Medulla oblongata (tissue), 1 donor: ENCODE measurements around the gene SLC38A9.

Experiments
- DNase-seq: peaks from one replicate; pipeline ENCODE4 v3.0.0-alpha.2; 2015; ENCODE audit errors: extremely low spot score

SLC38A9 gene

DNA sequence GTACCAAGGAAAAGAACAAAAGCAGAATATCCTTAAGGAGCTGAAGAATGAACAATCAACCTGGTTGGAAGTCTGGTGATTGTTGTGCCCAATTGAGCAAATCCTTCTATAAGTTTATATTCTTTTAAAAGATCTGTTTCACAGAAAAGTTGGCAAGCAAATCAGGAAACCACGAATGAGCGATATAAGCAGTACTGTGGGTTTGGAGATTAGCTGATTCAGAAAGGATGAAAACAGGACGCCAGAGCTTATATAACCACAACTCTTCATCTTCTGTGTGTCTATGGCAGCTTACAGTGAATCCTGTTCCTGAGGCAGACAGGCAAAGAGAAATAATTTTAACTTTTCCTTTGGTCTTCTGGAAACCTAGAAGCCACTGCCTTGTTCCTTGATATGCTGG, 61.7 kb downstream of the SLC38A9 start:
- no peak for DNase-seq

DNA sequence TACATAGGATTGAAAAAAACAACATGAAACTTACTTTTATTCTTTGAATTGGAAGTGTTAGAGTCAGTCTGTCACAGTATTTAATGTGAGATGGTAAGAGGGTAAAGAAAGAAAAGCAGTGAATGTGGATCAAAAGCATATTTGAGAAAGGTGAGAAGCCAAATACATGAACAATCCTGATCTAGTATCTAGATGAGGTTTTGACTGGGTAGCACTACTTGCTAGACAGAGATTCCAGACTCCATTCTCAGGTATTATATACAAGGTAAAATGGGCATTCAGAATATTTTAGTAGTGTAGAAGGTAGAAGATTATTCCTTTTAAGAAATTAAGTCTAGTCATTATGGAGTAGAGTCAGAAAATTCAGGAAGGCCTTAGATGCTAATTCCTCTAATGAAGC, 62.2 kb downstream of the SLC38A9 start:
- DNase-seq = no peak

DNA sequence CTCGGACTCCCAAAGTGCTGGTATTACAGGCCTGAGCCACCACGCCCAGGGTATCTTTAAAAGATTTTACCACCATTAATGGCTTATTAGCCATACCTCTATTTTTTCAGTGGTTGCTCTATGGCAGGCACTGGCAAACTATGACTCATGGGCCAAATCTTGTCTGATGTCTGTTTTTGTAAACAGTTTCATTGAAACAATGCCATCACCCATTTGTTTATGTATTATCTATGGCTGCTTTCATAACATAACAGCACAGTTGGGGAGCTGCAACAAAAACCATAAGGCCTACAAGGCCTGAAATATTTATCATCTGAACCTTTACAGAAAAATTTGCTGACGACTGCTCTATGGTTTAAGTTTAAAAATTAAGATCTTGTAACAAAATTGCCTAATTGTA, 66.8 kb downstream of the SLC38A9 start:
- DNase-seq = no peak

DNA sequence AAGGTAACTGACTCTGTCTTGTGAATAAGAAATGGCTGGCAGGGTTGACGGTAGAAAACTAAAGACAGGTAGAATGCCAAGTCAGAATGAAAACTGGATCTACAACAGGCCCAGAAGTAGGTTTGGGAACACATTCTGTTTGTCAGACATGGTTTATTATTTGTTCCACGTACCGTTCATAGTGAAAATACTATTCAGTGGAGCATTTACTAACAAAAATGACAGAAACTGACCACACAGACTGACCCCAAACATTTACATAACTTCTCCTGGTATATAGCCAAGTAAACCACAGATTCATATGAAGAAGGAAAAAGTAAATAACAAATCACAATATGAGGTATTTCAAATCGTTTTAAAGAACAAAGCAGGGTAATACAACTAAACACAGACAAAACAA, 73.7 kb downstream of the SLC38A9 start:
- DNase-seq = no peak

DNA sequence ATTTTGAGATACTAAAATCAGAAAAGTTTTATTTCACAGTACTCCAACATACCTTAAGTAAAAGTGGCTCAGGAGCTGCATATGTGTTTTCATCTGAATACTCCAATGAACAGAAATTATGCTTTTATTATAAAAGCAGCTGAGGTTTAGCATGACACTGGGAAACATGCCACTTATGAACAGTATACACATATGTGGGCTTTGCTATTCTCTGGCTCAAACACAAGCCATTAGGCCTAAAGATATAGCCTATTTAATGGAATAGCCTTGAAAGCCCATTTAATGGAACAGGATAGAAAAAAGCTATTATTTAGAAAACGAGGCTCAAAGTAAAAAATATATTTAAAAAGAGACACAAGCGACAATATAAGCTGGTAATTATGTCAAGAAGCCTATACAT, 74.1 kb downstream of the SLC38A9 start:
- DNase-seq = no peak

DNA sequence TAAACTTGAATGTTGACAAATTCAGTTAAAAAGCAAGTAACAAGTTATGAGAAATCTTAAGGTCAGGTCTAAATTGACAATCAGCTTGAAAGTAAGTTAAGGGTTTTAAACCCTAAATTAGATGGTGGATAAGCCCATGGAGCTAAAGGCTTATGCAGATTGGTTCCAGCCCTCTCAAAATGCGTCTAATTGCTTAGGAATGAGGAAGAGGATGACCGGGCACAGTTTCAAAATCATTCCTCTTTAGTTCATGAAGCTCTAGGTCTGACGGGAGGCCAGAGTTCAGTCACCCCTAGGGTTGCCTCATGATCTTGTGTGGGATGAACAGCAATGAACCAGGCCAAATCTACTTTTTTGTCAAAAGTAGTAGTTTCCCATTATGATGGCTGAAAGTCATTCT, 75.4 kb downstream of the SLC38A9 start:
- peak; percentile 55 for DNase-seq

DNA sequence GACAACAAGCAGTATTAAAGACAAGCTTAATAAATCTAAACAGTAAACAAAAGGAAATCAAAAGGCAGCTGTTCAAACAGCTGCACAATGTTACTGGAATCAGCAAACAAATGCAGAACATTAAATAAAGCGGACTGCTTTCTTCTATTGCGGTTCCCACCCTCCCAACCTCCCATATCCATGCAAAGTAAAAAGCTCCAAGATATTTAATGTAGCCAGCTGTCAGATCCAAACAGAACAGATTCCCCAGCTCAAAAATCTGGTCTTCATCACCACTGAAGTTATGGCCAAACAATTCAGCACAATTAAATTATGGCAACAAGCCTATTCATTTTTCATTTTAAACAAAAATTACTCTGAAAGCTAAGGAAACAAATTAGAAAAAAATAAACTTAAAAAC, 75.9 kb downstream of the SLC38A9 start:
- DNase-seq = no peak

DNA sequence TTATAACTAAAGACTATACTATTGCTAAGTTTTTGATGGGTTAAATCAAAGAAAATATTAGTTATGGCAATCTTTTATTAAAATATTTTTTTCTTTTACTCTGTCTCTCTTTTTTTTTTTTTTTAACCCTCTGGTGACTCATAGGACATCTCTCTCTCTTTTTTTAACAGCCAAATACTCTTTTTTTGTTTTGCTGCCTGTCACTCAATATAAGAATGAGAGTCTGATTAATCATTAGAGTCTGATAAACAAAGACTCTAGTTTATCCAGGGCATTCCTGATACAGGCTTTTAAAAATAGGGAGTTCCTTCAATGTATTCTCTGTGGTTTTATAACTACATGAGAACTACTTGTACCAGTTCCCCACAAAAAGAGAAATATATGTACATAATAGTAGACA, 77.3 kb downstream of the SLC38A9 start:
- DNase-seq = no peak

DNA sequence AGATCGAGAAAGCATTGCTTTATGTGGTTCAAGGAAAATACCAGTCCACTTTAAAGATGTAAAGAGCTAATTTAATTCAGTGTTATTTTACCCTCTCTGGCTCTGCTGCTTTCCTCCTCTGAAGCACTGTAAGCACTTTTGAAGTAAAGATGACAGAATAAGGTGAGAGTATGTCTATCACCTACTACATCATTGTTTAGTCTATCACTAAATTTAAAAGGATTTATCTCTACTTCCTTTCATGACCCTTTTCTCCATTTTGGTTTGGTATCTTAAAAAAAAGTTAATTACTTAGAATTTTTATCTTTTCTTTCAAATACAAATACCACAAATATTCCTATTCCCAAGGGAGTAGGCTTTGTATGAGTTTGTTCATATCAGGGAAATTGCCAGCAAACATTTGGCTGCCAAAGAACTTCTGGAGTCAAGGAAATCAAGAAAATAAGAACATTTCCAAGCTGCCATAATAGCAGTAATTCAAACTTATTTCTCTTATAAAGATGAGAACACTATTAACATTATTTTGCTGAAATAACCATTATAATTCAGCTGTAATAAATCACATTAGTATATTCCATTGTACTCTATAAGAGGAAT, 77.8 kb downstream of the SLC38A9 start:
- DNase-seq = no peak

DNA sequence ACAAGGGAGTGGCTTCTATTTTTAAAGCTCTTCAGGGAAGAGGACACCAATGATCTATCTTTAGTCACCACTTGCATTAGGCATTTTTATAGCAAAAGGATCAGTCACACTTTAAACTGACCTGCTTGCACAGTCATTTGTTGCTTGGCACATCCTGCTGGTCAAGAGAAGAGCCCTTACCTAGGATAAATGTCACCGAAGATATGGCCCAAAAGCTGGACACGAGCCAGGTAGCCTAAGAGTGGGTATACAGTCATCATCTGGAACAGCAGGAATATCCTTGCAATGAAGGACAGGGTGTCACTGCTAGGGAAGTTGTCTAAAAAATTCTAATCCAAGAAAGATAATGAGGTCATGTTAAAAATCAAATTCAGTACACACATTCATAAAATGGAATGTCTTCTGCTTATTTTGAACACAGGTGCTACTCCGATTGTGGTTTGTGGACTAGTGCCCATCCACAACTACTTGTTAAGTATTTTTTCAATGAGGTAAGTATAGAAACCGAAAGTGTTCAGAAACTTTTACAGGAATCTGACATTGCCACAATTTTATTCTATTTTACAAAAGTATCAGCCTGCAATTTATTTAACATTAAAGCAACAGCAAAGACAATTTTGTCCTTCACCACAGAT, 78.4 kb downstream of the SLC38A9 start:
- no peak for DNase-seq

DNA sequence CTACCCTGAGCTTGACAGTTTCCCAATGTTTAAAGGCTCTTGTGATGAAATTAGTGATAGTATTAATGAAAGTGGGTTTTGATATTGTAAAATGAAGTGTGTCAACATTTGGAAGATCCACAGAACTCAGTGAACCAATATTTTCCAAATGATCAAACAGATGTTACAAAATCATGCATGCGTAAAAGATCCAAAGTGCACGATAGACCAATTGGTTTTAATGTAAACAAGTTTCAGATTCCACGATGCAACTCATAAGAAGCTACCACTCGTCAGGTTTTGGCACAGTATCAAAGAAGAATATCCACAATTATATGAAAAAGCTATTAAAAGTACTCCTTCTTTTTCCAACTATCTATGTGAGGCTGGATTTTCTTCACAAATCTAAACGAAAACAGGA, 82.3 kb downstream of the SLC38A9 start:
- no peak for DNase-seq

DNA sequence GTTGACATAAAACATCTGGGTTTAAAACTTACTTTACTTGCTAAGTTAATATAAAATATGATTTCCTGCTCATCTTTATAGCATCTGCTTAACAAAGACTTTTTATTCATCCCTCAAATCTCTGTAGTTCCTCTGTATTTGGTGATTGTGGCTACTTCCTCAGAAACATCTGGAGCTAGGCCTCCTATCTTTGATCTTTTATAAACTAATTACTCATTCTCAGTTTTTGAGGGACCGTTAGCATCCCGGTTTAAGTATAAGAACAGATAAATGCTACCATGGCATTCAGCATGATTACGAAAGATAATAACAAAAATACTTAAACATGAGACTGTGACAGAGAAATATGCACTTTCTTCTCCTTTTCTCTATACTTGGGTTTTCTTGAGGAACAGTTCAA, 85.3 kb downstream of the SLC38A9 start:
- no peak for DNase-seq

DNA sequence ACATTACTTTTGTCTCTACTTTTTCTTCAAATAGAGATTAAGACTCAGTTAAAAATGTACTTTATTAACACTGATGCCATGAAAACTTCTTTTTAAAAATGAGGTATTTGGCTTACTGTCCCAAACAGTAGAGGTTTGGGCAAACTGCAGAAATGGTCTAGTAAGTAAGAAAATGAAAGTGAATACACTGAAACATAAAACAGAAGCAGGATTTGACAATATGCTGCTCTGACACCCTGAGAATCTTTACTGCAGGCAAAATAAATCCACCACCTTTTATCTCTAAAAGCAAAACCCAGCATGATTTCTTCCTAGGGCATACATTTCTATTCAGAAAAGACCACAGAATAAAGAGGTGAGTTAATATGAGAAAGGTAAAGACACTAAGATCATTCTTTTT, 86.2 kb downstream of the SLC38A9 start:
- DNase-seq = no peak

DNA sequence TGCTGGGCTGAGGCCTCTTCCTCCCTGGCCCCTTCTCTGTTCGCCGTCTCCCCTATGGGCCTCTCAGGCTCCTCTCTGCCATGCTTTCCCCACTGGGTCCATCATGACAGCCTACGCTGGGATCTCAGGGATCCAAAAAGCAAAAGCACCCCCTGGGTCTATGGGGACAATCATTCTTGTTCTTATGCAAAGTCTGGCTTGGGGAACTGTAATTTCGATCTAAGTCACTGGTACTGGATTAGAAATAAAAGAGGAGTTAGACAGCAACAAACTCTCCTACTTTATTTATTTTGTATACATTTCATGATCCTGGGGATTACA, 86.6 kb downstream of the SLC38A9 start:
- no peak for DNase-seq

DNA sequence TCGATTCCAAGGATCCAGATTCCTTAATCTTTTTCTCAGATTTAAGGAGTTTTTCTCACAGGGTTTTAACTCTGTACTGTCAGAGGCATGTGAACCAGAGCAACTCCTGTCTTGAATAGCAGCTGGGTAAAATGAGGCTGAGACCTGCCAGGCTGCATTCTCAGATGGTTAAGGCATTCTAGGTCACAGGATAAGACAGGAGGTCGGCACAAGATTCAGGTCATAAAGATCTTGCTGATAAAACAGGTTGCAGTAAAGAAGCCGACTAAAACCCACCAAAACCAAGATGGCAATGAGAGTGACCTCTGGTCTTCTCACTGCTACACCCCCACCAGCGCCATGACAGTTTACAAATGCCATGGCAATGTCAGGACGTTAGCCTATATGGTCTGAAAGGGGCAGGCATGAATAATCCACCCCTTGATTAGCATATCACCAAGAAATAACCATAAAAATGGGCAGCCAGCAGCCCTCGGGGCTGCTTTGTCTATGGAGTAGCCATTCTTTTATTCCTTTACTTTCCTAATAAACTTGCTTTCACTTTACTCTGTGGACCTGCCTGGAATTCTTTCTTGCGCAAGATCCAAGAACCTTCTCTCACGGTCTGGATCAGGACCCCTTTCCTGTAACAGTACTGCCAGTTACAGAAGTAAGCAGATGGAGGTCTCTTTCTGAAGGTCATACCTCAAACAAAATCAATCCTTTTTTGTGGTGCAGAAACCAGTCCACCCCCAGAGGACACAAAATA, 87.1 kb downstream of the SLC38A9 start:
- DNase-seq = no peak

DNA sequence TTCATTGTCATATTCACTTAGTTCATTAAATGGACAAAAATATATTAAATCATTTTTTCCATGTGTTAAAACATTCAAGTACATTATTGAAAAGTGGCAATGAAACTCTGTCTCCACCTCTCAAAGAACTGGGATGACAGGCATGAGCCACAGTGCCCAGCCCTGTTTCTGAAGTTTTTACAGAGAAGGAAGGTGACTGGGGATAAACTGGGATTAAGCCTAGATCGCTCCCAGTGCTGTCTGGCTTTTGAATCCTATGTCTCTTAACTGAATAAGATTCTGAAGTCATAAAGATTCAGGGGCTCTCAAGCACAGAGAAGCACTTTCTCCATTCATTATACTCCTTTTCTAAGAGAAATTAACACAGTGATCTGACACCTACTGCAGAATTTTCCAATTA, 88.3 kb downstream of the SLC38A9 start:
- no peak for DNase-seq

DNA sequence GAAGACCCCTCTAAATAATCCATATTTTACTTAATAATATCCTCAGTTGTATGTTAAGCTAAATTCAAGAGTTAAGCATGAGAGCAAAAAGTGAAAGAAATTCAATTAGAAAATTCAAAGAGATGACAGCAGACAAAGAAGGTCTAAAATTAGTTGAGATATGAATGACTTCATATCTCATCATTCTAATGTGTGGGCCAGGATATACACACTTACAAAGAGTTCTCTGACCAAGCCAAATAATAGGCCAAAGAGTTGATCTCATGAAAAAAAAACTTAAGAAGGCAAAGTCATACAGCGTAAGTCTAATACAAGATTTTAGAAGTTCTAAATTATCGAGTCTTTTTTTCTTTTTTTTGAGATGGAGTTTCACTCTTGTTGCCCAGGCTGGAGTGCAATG, 89.7 kb downstream of the SLC38A9 start:
- no peak for DNase-seq

DNA sequence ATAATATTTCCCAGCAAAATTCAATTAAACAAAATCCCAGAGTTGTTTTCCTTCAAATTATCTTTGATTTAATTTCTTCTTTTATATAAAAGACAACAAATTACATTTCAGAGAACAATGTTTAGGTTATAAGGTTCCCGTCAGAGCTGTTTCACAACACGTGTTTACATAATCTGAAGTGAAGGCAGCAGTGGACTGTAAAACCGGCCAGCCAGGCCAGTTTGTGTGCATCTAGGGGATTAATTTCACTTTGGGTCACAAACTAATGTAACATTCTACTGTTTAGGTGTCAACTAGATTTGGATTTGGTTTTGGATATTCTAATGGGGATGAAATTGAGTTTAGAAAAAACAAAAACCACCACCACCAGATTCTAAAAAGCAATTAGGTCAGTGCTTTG, 90.9 kb downstream of the SLC38A9 start:
- DNase-seq = no peak

DNA sequence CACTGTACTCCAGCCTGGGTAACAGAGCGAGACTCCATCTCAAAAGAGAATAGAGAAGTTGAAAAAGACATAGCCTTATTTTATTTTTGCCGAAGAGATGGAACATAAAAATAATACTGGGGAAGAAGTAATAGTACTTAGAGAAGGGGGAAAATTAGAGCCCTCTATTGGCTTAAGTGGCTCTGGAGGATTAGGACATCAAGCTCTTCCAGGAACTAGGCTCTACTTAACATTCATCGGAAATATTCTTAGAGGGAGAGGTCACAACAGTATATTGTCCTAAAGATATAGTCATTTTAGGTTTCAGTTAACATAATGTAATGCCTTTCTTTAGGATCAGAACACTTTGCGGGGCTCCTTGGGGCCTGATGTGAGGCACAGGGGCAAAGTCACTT, 91.4 kb downstream of the SLC38A9 start:
- no peak for DNase-seq

DNA sequence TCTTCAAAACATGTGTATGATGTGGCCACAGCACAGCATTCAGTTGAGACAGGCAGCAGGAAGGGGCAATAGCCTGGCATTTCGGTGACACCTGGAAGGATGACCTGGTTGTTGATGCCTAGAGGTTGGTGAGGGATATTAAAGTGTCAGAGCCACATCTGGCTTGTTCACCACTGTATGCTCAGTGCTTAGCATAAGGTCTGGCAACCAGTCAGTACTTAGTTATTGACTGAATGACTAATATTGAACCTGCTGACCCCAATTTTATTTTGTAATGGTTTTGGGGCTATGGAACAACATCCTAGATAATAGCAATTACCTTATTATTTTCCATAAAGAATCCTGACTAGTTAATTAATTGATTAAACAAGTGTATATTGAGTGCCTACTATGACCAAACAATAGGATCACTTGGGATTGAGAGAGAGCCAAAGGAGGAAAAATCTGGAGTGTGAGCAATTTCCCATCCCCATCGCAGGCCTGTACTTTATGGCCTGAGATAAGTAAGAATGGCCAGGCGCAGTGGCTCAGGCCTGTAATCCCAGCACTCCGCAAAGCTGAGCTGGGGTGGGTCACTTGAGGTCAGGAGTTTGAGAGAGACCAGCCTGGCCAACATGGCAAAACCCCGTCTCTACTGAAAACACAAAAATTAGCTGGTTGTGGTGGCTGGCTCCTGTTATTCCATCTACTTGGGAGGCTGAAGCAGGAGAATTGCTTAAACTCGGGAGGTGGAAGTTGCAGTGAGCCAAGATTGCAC, 91.9 kb downstream of the SLC38A9 start:
- no peak for DNase-seq

DNA sequence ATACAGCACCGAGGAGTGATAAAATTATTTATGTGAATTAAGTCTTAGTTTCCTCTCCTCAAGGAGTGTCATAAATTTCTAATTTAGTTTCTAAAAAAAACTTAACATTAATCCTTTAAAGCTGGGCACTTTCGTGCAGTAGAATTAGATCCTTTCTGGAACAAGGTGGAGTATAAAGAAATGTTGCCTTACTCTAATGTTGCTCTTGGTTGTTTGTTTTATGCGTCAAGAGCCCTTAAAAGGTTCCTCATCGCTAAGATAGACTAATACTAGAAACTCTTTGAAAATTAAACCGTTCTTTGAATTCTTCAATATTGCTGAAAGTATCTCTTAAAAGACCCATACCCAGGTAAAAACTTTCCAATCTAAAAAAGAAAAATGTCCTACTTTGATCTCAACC, 93.8 kb downstream of the SLC38A9 start:
- no peak for DNase-seq

DNA sequence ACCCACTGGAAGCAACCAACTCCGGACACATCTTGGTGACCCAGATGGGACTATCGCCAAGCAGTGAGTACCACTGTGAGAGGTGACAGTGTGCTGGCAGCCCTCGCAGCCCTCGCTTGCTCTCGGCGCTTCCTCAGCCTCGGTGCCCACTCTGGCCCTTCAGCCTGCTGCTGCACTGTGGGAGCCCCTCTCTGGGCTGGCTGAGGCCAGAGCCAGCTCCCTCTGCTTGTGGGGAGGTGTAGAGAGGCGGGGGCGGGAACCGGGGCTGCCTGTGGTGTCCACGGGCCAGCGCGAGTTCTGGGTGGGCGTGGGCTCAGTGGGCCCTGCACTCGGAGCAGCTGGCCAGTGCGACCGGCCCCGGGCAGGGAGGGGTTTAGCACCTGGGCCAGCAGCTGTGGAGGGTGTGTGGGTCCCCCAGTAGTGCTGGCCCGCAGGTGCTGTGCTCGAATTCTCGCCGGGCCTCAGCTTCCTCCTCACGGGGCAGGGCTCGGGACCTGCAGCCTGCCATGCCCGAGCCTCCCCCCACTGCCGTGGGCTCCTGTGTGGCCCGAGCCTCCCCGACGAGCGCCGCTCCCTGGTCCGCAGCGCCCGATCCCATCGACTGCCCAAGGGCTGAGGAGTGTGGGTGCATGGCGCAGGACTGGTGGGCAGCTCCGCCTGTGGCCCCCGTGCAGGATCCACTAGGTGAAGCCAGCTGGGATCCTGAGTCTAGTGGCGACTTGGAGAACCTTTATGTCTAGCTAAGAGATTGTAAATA, 98.8 kb downstream of the SLC38A9 start:
- no peak for DNase-seq
